Left cardiac atrium (tissue), 4 donors: ENCODE results near the gene ZNF264. TPM values are rescaled to one million over a fixed set of nuclear protein-coding genes. Genes with fewer than 3 reads are reported as not detected.
"Not testable (repeated sequence)": the region's sequence is repeated elsewhere in the genome, so short reads cannot be mapped to it uniquely, and the experiment has no call there.

Source experiments
- ATAC-seq, 2 donors: fragments of 200-7000 bp; cut with Tn5 transposase; one replicate each; pipeline ENCODE4 v1.9.1; 2020; ENCODE audit warnings: mild to moderate bottlenecking in 2 of 2, moderate library complexity in 2 of 2
- DNase-seq: peaks from one replicate; pipeline ENCODE4 v3.0.0-alpha.2; 2020
- intact Hi-C, 2 donors: fragments of 100-400 bp; cut with DNase I; formaldehyde crosslinking; loops; one replicate each; pipeline versions ENCODE4 v1.14.1 to v1.15.1; 2022 to 2023
- long read RNA-seq: library from polyadenylated mRNA; unstranded; transcript quantifications from one replicate; pipeline ENCODE4 v2.0.0, GENCODE V29; 2021
- total RNA-seq, 2 donors: library from RNA; stranded (reverse); fragmentation: NEBNext Ultra II Directional; extraction: Animal tissue kit (Norgen Biotek cat#: 25700); gene quantifications; one replicate each; pipeline ENCODE4 v1.2.1, GENCODE V29; 2021
- donor health status: DM: no; HTN: yes; CAD: no.
- donor health status: DM: no; HTN: yes; CAD: no; lungs with severe emphysema.
- donor health status: DM: yes; HTN: yes; CAD: no.
- donor health status: Dilated cardiomyopathy.

The ZNF264 gene
- 10 to 100 TPM; 19.6 to 23.0 TPM for total RNA-seq
- long read RNA-seq, partial matches to known transcripts, result 0 of 4 reads
- long read RNA-seq, other reads (novel, unspliced or antisense), result 4 of 4 reads

GRCh38 chr19:57191141-57192076 is at the start of gene ZNF264:
Gene ZNF264 (plus strand): TSS chr19:57191500. CDS start chr19:57191914, 414 bp downstream.
- intact Hi-C loops, result no loop called here
- DNase-seq (peak; percentile 96), ATAC-seq (peak; percentile 99)

- intact Hi-C loops, result no loop called here
- ATAC-seq (no peak), DNase-seq (no peak)
Measured at GRCh38 chr19:57141699-57142098, 49.6 kb upstream of the ZNF264 start.

GRCh38 chr19:57152921-57153320 is 38.4 kb upstream of the ZNF264 start:
- ATAC-seq (no peak), DNase-seq (no peak)
- intact Hi-C loops, result no loop called here

GRCh38 chr19:57161985-57162539 is 29.2 kb upstream of the ZNF264 start:
- ATAC-seq, result peak; percentile 47 to 84
- no peak for DNase-seq

DNA sequence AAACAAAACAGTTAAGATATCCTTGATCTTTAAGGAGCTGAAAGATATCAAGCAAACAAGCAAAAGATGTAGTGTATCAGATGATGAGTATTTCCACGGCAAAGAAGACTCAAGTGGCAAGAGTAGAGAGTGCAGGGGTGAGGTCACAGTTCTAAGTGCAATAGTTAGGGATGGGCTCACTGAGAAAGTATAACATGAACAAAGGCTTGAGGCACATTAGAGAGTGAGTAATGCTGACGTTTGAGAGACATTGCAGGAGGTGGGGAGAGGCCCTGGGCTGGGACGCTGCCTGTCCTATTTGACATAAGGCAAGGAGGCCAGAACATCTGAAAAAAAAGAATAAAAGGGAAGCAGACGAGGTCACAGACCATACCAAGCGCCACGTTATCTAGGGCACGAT is 25.5 kb upstream of the ZNF264 start:
- ATAC-seq (no peak), DNase-seq (no peak)
- intact Hi-C loops, result no loop called here

More at GRCh38 chr19:57161985-57162539, 29.2 kb upstream of the ZNF264 start:
- intact Hi-C loops, result no loop called here

DNA sequence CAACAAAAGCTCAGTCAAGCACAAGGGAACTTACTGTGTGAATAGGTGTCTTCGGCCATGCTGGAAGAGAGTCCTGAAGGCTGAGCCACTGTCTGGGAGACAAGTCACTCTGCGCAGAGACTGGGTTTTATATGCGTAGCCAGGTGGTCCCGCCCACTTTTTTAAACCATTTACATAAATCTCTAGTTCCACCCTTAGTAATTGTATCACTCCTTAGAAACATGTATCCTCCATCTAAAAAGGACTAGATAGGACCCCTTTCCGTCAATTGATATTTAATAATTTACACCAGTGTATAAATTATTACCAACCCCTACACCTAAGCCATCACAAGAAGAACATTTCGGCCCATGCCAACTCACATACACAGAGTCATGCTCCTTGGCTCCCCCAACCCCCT is 23.9 kb upstream of the ZNF264 start, which contains the start of gene DUXA:
DUXA (minus strand) TSS at position 101 of the 400 bp plus-strand sequence; CDS start at position 59, 42 bp downstream.
- ATAC-seq (no peak), DNase-seq (no peak)
- intact Hi-C loops, result no loop called here

- ATAC-seq (peak; percentile 62 to 84), DNase-seq (peak; percentile 76)
- intact Hi-C loops, result no loop called here
Measured at GRCh38 chr19:57171551-57172081, 19.7 kb upstream of the ZNF264 start.

GRCh38 chr19:57190301-57190700 is 999 bp upstream of the ZNF264 start:
- intact Hi-C loops, result no loop called here

DNA sequence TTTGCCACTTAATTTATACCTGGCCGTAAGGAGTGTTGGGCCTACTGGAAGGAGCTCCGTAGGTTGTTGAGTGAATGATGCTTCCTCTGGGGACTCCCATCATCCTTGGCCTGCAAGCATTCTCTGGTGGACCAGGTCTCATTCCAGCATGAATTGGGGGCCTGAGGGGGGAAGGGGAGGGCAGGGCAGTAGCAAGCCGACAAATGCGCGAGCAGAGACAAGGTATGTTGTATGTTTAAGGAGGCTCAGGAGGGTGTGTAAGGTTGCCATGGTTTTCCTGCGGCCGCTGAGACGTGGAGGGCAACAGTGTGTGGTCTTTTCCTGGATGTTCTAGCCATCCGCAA is 749 bp downstream of the ZNF264 start:
- intact Hi-C loops, result no loop called here
- ATAC-seq (peak; percentile 6 to 16), DNase-seq (no peak)

More at GRCh38 chr19:57190301-57190700, 999 bp upstream of the ZNF264 start:
- ATAC-seq (no peak), DNase-seq (no peak)

DNA sequence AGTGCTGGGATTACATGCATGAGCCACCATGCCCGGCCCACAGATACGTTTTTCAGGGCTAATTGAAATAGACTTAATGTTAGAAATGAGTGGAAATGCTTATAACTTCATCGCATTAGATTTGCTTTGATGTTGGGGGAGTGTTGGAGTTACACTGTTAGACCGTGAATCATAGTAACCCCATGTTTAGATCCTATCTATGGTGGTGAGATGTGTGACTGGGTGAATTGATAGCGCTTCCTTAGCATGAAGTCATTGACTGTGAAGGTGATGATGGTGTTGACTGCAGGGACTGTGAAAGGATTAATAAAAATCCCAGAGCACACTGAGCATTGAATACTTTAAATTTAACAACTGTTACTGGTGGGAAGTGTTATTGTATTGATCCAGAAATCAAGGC is 1.7 kb downstream of the ZNF264 start:
- intact Hi-C loops, result no loop called here

DNA sequence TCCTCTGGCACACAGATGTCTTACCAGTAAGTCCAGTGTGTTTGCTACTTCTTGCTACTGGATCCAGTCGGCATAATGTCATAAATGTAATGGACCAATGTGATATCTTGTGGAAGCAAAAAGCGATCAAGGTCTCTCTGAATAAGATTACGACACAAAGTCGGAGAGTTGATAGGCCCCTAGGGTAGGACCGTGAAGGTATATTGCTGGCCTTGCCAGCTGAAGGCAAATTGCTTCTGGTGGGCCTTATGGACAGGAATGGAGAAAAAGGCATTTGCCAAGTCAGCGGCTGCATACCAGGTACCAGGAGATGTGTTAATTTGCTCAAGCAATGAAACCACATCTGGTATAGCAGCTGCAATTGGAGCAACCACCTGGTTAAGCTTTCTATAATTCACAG is 6.6 kb downstream of the ZNF264 start:
- DNase-seq, ATAC-seq, intact Hi-C loops: not testable (repeated sequence)

More for the DNA sequence above, 1.7 kb downstream of the ZNF264 start:
- no peak for ATAC-seq
- DNase-seq, result no peak

DNA sequence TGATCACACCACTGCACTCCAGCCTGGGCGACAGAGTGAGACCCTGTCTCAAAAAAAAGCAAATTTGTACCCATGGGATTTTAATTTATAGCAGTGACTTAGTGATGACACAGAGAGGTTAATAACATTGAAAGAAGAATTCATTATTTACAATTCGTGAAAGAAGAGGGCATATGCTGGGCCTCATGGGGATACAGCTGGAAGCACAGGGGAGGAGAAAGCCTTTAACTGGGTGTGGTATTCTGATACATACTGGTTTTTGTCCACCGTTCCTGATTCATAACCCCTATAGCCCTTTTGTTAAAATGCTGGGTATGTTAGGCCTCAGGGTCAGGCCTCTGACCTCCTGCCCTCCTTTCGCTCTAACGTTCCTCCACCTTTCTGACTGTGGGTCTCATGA is 10.9 kb downstream of the ZNF264 start:
- DNase-seq (no peak), ATAC-seq (no peak)
- intact Hi-C loops, result no loop called here

DNA sequence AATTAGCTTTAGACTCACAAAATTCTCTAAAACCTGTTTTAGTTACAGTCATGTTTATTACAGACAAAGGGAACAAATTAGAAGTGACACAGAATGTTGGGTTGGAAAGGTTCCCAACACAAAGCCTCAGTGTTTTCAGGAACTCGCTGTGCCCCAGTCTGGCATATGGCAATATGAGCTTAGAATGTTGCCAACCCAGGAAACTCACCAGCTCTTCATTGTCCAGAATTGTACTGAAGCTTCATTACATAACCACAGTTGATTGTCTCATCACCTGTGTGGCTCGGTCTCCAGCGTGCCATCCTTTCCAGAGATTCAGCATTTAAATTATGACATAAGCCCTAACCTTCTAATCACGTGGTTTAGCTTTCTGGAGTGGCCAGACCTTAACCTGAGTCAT is 19.1 kb downstream of the ZNF264 start:
- no peak for DNase-seq
- intact Hi-C loops, result no loop called here
- ATAC-seq, result no peak

- ATAC-seq, result peak in 1 of 2 donors; percentile 25
- no peak for DNase-seq
- intact Hi-C loops, result no loop called here
Measured at GRCh38 chr19:57212109-57212508, 20.8 kb downstream of the ZNF264 start.

DNA sequence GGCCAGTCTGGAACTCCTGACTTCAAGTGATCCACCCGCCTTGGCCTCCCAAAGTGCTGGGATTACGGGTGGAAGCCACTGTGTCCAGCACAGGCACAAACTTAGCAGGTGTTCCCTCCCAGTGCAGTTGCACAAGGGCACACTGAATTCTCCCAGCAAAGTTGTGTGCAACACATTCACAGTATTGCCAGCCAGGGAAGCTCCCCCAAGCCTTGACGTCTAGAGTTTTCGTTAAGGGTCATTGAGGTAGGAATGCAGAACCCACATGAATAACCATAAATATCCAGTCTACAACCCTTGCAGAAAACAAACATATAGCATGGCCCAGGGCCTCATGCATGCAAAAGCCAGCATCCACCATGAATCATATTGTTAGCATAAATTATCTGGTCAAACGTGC is 36.2 kb downstream of the ZNF264 start:
- intact Hi-C loops, result no loop called here
- ATAC-seq (no peak), DNase-seq (no peak)

- ATAC-seq (no peak), DNase-seq (no peak)
- intact Hi-C loops, result no loop called here
Measured at GRCh38 chr19:57231686-57232085, 40.4 kb downstream of the ZNF264 start.

- no peak for DNase-seq
- no peak for ATAC-seq
- intact Hi-C loops, result no loop called here
Measured at GRCh38 chr19:57233207-57233606, 41.9 kb downstream of the ZNF264 start.

DNA sequence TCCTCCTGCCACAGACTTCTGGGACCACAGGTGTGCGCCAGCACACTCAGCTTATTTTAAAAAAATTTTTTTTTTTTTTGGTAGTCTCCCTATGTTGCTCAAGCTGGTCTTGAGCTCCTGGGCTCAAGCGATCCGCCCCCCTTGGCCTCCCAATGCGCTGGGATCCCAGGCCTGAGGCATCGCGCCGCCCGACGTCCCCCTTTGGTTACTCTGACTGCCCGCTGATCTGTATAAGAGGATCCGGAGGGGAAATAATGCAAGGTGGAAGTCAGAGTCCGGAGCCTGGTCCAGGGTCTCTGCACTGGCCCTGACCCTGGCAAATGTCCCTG is 48.6 kb downstream of the ZNF264 start:
- no peak for DNase-seq
- intact Hi-C loops, result loop anchor here in 1 of 2 donors (5.0 kb wide), 1 partner anchor 42 kb away; the partner anchor contains the start of gene ZNF460
- peak in 1 of 2 donors; percentile 14 for ATAC-seq

DNA sequence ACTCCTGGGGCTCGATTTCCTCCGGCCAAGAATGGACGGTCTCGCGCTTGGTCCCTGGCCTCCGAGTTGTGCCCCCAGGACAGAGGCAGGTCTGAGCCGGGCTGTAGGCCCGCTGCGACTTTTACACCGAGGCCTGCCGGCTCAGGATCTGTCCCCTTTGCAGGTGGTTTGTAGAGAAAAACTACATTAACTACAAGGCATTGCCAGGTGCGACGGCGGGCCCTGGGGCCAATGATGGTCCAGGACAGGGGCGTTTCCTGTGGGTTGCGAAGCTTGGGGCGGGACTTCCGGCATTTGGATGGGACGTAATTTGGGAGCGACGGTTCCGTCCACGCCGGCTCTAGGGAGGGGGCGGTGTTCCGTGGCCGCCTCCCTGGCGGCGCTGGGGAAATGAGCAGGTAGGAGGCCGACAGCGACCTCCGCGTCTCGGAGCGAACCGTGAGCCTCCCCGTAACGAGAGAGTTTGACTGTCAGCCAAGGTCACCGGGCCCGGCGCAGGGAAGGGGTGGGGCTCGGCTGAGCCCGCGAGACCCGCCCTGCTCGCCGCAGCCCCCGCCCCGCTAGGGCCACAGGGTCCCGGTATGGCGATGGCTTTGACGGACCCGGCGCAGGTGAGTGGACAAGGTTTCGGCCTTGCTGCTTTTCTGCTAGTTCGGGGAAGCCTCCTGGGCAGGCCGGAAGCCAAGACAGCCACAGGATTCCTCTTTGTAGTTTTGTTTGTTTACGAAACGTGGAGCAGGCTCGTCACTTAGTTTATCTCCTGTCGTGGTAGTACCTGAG is 49.2 kb downstream of the ZNF264 start, which contains the start of gene ZNF805:
ZNF805 (plus strand) TSS at position 322 of the 780 bp plus-strand sequence; CDS start at position 582, 260 bp downstream.
- intact Hi-C loops, result loop anchor here in 1 of 2 donors (5.0 kb wide), 1 partner anchor 42 kb away; the partner anchor contains the start of gene ZNF460
- peak; percentile 98 for DNase-seq
- peak; percentile 99 to 100 for ATAC-seq
